NCI-H510A treated with DMSO at 0.1 percent for 48 hours (cell line): ENCODE results near the gene RIMBP2.
"Not testable (repeated sequence)": the region's sequence is repeated elsewhere in the genome, so short reads cannot be mapped to it uniquely, and the experiment has no call there.

Experiments
- DNase-seq: peaks from one replicate; lab custom pipeline; 2025; lab: John Stamatoyannopoulos, UW

RIMBP2 gene, protein sequence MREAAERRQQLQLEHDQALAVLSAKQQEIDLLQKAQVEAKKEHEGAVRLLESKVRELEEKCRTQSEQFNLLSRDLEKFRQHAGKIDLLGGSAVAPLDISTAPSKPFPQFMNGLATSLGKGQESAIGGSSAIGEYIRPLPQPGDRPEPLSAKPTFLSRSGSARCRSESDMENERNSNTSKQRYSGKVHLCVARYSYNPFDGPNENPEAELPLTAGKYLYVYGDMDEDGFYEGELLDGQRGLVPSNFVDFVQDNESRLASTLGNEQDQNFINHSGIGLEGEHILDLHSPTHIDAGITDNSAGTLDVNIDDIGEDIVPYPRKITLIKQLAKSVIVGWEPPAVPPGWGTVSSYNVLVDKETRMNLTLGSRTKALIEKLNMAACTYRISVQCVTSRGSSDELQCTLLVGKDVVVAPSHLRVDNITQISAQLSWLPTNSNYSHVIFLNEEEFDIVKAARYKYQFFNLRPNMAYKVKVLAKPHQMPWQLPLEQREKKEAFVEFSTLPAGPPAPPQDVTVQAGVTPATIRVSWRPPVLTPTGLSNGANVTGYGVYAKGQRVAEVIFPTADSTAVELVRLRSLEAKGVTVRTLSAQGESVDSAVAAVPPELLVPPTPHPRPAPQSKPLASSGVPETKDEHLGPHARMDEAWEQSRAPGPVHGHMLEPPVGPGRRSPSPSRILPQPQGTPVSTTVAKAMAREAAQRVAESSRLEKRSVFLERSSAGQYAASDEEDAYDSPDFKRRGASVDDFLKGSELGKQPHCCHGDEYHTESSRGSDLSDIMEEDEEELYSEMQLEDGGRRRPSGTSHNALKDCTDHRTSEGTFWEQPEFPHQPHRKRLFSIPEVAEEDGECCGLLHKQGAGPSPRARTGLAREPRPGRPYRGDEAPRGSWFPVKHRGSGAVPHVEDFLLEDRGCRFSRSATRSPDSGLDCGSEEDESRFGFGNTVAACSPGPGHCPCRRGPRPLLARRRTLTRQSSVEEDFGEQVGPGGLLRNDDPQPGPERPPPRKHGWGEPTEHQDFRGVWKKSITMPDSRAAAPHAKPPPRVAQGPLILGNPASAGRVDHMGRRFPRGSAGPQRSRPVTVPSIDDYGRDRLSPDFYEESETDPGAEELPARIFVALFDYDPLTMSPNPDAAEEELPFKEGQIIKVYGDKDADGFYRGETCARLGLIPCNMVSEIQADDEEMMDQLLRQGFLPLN (N-terminal part only)

DNA sequence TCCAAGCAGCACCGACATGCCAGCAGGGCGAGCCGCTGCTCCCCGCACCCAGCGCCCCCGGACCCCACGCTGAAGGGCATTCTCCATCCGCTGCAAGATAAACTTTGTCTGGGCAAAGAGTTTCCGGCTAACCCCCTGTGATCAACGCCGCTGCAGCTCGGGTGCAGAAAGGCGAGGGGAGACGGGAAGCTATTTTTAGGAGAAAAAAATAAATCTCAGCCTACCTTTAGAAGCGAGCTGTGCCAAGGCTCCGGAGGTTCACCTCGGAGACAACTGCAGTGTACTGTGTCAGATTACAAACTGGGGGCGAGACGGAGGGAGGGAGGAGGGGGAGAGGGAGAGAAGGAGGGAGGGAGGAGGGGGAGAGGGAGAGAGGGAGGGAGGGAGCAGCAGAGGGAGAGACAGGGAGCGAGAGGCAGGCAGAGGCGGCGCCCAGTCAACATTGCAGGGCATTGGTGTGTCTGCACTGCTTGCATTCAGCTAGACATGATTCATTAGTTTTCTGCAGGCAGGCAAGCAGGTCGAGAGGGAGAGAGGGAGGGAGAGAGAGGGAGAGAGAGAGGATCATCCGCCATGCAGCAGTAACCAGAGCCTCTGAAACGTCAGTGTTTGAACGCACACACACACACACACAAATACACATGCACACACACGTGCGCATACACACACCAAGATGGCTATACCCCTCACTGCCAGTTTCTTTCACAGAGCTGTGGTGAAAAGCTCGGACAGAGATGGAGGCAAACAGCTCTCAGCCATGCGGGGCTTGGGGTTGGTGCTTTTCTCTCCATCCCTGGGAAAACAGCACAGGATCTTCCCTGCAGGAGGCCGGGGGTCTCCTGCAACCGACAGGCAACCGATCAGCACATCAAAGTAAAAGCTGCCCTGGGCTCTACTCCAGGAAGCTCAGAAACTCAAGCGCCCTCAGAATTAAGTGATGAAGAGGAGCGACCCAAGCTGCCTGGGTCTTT lies at the start of gene RIMBP2:
RIMBP2 (minus strand) TSS at position 302 of the 971 bp plus-strand sequence. CDS start 237,286 bp downstream, outside the sequence.
- DNase-seq, result peak; percentile 97

DNA sequence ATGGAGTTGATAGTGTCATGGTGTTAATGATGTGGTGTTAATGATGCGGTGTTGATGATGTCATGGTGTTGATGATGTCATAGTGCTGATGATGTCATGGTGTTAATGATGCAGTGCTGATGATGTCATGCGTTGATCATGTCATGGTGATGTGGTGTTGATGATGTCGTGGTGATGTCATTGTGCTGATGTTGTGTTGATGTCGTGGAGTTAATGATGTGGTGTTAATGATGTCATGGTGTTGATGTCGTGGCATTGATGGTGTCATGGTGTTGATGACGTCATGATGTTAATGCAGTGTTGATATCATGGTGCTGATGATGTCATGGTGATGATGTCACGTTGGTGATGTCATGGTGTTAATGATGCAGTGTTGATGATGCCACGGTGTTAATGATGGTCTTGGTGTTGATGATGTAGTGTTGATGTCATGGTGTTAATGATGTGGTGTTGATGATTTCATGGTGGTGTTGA lies 49.1 kb upstream of the RIMBP2 start:
- DNase-seq, result no peak

DNA sequence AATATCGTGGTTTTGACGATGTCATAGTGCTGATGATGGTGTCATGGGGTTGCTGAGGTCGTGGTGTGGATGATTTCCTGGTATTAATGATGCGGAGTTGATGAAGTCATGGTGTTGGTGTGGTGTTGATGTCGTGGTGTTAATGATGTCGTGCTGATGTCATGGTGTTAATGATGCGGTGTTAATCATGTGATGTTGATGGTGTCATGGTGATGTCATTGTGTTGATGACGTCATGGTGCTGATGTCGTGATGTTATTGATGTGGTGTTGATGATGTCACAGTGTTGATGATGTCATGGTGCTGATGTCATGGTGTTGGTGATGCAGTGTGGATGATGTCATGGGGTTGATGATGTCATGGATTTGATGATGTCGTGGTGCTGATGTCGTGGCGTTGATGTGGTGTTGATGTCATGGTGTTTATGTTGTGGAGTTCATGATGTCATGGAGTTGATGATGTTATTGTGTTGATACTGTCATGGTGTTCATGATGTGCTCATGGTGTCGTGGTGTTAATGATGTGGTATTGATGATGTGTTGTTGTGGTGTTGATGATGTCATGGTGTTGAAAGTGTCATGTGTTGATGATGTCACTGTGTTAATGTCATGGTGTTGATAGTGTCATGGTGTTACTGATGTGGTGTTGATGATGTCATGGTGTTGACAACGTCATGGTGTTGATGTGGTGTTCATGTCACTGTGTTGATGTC lies 48.5 kb upstream of the RIMBP2 start:
- no peak for DNase-seq

DNA sequence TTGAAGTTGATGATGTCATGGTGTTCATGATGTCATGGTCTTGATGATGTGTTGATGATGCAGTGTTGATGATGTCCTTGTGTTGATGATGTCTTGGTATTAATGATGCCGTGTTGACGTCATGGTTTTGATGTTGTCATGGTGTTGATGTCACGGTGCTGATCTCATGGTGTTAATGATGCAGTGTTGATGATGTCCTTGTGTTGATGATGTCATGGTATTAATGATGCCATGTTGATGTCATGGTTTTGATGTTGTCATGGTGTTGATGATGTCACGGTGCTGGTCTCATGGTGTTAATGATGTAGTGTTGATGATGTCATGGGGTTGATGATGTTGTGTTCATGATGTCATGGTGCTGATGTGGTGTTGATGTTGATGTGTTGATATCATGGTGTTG lies 48.0 kb upstream of the RIMBP2 start:
- DNase-seq, result no peak

DNA sequence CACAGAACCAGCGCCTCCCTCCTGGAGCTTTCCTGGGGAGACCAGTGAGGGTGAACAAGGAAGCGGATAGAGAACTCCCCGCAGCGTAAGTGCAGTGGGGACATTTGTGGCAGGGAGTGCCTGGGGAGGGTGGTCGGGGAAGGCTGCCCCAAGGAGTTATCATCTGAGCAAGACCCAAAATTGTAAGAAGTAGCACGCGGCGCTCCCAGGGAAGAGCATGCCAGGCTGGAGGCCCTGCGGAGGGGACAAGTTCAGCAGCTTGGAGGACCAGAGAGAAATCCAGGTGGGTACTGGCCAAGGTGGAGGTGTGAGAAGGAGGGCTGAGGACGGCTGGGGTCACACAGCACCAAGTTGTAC lies 46.2 kb upstream of the RIMBP2 start:
- DNase-seq, result no peak

DNA sequence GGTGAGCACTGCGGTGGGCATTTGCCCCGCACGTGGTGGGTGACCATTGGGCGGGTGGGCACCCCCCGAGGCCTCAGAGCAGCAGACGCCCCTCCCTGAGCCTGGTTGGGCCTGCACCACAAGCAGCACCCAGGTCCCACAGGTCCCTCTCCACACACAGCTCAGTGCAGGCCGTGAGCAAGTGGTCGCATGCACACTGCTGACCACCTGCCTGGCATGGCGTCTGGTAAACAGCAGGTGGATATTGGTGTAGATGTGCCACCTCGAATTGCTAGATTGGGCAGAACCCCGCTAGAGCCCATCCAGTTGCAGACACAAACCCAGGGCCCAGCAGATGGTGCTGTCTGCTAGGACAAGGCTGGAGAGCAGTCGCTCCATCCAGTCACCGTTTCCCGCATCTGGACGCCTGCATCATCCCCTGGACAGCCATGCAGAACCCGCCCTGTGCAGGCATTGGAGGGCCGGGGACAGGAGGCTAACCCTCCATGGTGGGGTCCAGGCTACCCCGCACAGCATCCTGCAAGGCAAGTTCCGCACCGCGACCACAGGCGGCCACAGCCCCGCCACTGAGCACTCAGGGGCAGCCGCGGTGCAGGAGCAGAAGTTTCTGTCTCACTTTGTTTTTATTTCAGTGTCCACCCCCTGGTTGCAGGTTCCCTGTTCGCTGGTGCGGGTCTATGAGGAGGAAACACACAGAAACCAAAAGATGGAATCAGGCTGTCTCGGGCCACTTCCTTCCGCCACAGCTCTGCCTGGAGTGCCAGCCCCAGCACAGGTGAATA lies 45.6 kb upstream of the RIMBP2 start:
- peak; percentile 55 for DNase-seq

DNA sequence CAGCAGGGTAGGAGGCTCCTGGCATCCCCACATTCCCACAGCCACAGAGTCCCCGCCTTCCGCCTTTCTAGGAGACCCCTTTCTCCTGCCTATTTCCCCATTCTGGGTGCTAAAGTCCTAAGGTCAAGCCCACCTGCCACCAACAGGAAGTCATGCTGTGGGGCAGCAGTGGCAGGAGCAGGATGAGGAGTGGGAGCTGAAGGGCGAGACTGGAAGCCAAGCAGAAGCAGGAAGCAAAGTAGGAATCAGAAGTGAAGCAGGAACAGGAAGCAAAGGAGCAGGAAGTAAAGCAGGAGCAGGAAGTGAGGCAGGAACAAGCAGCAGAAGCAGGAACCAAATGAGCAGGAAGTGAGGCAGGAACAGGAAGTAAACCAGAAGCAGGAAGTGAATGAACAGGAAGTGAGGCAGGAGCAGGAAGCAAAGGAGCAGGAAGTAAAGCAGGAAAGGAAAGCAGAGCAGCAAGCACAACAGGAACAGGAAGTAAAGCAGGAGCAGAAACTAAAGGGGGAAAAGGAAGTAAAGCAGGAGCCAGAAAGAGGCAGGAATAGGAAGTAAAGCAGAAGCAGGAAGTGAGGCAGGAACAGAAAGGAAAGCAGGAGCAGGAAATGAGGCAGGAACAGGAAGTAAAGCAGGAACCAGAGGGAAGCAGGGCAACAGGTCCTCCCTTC lies 38.3 kb upstream of the RIMBP2 start:
- no peak for DNase-seq

DNA sequence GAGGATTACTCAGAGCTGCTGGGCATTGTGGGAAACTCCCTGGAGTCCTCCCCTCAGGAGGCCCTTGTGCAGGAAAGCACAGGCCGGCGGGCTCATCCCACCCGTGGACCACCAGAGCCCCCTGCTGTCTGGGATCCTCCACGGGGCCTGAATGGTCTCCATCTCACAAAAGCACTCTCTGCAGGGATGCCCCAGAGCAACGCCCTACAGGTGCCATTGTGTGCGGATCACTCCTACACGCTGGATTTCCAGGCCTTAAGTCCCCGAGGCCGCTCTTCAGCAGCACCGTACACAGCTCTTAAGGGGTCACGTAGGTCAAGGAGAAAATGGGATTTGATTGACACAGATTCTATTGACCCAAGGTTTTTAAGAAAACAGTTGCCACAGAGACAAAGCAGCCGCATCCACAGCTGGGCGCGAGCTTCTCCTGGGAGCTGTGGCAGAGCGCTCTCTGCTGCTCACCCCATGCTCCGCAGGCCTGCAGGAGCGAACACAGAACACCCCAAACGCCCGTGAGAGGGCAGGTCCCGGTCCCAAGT lies 36.7 kb upstream of the RIMBP2 start:
- no peak for DNase-seq

DNA sequence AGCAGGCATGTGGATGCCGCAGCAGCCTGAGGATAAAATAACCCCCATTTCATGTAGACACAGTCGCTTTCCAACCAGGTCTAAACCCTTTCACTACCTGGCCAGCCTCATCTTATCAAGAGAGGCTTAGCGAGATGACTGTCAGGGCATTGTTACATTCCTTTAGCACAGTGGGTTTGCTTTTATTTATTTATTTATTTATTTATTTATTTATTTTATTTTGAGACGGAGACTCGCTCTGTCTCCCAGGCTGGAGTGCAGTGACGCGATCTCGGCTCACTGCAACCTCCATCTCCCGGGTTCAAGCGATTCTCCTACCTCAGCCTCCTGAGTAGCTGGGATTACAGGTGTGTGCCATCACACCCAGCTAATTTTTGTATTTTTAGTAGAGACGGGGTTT lies 35.9 kb upstream of the RIMBP2 start:
- DNase-seq, result not testable (repeated sequence)

DNA sequence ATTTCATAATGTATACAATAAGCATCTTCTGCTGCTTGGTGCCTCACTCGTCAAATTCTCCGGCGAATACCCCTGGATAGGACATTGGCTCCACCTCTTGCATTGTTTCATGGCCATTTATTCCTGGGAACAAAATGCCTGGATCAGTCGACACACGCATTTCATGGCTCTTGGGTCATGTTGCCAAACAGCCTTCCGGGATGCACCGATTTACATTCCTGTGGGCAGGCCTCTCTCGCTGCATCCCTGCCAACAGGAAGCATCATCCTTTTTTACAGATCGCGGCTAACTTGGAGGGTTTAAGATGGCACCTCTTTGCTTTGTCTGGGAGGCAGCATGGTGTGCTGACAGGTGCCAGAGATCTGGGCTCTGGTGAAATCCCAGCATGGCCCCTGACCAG lies 32.7 kb upstream of the RIMBP2 start:
- DNase-seq, result no peak

DNA sequence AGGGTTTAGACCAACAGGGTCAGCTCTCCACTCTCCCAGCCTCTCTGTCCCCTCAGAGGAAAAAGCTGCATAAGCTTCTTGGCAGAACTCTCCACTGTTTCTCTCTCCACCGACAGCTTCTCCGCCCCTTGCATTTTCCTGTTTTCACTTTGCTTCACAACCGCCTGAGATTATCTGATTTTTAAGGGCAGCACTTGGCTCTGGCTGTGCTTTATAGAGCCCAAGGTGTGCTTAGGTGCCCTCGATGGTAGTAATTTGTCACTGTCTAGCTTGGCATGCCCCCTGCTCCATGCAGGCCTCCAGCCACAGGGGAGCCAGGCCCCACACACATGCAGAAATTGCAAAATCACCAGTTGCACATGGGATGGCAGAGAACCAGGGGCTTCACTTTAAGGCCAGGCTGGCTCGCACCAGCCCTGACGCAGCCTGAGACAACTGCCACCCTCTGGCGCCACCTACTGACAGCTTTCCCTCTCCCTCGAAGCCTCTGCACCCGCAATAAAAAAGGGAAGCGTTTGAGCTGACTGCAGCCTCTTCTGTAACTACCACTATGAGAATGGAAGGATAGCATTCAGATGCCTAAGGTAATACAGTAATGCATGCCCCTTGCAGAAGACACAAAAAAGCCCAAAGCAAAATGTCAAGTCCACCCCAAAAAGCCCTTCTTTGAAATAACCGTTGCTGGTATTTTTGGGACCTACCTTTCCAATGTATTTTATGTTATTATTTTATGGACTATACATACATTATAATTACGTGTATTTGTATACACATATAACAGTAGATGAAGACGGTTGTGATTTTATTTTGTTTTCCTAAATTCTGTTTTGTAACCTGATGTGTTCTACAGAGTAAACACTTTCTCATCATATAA lies 32.0 kb upstream of the RIMBP2 start:
- peak; percentile 93 for DNase-seq

DNA sequence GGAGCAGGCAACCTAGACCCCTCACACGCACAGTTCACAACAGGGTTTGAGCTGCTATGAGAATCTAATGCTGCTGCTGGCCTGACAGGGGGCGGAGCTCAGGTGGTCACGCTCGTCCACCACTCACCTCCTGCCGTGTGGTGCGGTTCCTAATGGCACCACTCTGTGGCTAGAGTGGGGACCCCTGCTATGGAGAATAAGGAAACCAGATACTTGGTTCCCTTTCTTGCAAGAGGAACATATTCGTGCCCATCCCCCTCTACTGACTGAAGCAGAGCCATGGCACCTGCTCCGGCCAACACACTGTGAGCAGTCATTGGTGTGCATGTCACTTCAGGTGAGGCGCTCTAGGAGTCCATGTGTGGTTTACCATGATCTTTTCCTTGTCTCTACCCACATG lies 30.4 kb upstream of the RIMBP2 start:
- DNase-seq, result no peak

DNA sequence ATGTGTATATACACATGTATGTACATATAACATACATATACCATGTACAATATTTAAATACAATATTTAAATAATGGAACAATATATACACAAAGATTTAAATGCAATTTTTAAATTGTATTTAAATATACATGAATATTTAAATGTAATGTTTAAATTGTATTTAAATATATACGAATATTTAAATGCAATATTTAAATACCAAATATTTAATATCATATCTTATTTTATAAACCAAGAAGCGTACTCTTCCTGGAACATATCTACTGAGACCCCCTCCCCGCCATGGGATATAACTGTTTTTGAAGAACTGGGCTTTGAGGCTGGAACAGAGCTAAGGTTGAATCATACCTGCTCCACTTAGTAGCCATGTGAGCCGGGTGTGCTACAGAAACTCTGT lies 29.8 kb upstream of the RIMBP2 start:
- no peak for DNase-seq

DNA sequence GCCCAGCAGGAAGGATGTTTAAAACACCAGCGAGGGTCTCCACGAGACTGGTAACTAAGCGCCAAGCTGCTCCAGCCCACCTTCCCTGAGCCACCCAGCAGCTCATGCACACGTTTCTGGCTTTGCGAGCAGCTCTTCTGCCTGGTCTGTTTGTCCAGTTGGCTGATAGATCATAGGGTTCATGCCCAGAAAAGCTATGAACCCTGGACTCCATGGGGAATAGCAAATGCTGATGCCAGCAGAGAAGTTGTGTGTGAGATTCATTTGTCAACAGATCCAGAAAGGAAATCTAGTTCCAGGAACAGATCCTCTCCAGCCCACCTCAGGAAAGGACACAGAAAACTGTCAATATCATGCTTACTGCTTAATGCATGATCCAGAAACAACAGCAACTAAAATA lies 28.2 kb upstream of the RIMBP2 start:
- DNase-seq, result no peak

DNA sequence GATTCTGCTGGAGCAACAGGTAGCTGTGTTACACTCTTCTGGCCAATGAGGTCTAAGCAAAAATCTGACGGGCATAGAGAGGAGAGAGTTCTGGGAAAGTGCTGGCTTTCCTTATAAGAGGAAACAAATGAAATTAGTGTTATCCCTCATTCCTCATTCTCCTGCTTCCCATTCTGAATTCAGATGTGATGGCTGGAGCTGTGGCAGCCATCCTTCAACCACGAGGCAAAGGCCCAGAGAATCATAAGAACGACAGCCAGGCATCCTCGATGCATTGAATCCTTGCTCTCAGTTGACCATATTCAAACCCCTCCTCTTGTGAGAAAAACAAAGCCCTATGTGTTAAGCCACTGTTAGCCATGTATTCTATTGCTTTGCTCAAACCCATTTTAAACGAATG lies 27.5 kb upstream of the RIMBP2 start:
- DNase-seq, result no peak

DNA sequence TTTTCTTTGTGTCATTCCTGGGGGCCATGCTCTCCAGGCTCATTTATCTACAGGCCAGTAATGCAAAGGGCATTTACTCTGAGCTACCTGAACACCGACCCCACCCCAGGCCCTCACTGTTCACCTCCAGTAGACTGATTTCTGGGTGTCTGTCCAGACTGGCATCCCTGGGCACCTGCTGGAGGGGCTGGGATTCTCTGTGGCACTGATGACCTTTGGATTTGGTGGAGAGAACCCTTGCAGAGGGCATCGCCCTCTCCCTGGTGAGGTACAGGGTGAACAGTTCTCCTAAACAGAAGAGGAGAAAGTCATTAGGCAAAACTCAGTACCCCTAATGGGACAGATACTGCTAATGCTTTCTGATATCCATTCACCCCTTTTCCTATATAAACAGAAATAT lies 27.1 kb upstream of the RIMBP2 start:
- no peak for DNase-seq

DNA sequence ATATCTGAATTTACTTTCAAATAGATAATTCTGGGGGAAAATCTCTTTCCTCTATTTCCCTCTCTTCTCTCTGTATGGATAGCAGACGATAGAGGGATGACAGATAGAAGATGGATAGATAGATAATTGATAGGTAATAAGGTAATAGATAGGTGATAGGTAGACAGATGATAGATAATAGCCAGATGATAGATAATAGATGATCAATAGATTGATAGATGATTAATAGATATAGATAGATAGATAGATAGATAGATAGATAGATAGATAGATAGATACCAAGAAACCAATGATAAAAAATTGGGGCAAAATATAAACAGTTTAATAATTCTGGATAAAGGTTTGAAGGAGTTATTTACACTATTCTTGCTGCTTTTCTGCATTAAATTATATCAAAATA lies 26.6 kb upstream of the RIMBP2 start:
- DNase-seq, result no peak

DNA sequence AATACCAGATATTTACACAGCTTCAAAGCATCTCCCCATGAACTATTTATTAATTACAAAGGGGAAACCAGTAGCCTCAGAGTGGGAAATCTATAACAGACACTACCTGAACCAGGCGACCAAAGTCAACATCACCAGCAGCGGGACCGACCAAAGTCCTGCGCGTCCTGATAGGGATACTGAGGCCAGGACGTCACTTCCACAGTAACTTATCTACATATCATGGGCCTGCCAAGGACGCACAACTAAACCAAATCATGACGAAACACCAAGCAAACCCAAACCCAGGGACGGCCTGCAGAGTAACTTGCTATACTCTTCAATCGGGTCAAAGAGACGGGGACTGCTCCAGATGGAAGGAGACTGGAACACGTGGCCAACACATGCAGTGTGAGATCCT lies 26.0 kb upstream of the RIMBP2 start:
- no peak for DNase-seq
